Upper lobe of right lung (tissue), 1 donor: Measurements from ENCODE around the gene STK33. TPM values are rescaled to one million over a fixed set of nuclear protein-coding genes. Genes with fewer than 3 reads are reported as not detected.
A peak's percentile ranks its signal among the peaks of the same experiment; 100 is the strongest.

ENCODE experiments used
- ATAC-seq: fragments of 200-7000 bp; cut with Tn5 transposase; one replicate; pipeline ENCODE4 v1.9.1; 2020; ENCODE audit warnings: mild to moderate bottlenecking, moderate library complexity
- DNase-seq: peaks from one replicate; pipeline ENCODE4 v3.0.0-alpha.2; 2020
- H3K27ac ChIP-seq: fragments of 200-600 bp; one replicate; pipeline ENCODE4 v1.8.0; 2022
- H3K27me3 ChIP-seq: fragments of 200-600 bp; one replicate; pipeline ENCODE4 v1.8.0; 2022; ENCODE audit warnings: mild to moderate bottlenecking
- H3K36me3 ChIP-seq: fragments of 200-600 bp; one replicate; pipeline ENCODE4 v1.8.0; 2022
- H3K4me1 ChIP-seq: fragments of 200-600 bp; one replicate; pipeline ENCODE4 v1.8.0; 2022
- H3K4me3 ChIP-seq: fragments of 200-600 bp; one replicate; pipeline ENCODE4 v1.8.0; 2022; ENCODE audit warnings: mild to moderate bottlenecking
- H3K9me3 ChIP-seq: fragments of 200-600 bp; one replicate; pipeline ENCODE4 v1.8.0; 2022
- CTCF ChIP-seq: fragments of 200-600 bp; IDR thresholded peaks from one replicate; pipeline ENCODE4 v1.8.0; 2022; ENCODE audit warnings: antibody characterized with exemption
- intact Hi-C: fragments of 100-400 bp; cut with DNase I; formaldehyde crosslinking; loops from one replicate; pipeline ENCODE4 v1.11.0; 2022
- total RNA-seq: library from RNA; stranded (reverse); fragmentation: NEBNext Ultra II Directional; extraction: Animal tissue kit (Norgen Biotek cat#: 25700); gene quantifications from one replicate; pipeline ENCODE4 v1.2.1, GENCODE V29; 2021
- donor health status: DM: no; HTN: yes; CAD: no; lungs with severe emphysema.

Gene STK33
- total RNA-seq, 1 donor from 2014 or later = 9.4 TPM

- Histone ChIP-seq H3K9me3 (no peaks in the 10 kb centered on the region), H3K27ac (no peak overlapping the region), H3K4me1 (no peaks in the 10 kb centered on the region), H3K36me3 (no peaks in the 10 kb centered on the region), H3K27me3 (no peaks in the 10 kb centered on the region), H3K4me3 (no peak overlapping the region)
- ATAC-seq (no peak), DNase-seq (no peak)
- no peak for TF ChIP-seq CTCF
- intact Hi-C loops = no loop called here
Measured at GRCh38 chr11:8531312-8531711, 62.7 kb downstream of the STK33 start.

GRCh38 chr11:8527939-8528338, 66.1 kb downstream of the STK33 start:
- TF ChIP-seq CTCF = no peak
- DNase-seq = no peak
- Histone ChIP-seq H3K27me3 (no peaks in the 10 kb centered on the region), H3K4me3 (no peak overlapping the region), H3K36me3 (no peaks in the 10 kb centered on the region), H3K9me3 (no peaks in the 10 kb centered on the region), H3K4me1 (no peaks in the 10 kb centered on the region), H3K27ac (no peak overlapping the region)
- peak; percentile 58 for ATAC-seq
- intact Hi-C loops = no loop called here

DNA sequence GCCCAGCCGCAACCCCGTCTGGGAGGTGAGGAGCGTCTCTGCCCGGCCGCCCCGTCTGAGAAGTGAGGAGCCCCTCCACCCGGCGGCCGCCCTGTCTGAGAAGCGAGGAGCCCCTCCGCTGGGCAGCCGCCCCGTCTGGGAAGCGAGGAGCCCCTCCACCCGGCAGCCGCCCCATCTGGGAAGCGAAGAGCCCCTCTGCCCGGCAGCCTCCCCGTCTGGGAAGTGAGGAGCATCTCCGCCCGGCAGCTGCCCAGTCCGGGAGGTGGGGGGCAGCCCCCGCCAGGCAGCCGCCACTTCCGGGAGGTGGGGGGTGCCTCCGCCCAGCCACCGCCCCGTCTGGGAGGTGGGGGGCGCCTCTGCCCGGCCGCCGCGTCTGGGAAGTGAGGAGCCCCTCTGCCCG, 70.6 kb downstream of the STK33 start:
- Histone ChIP-seq H3K9me3 (no peaks in the 10 kb centered on the region), H3K4me3 (no peak overlapping the region), H3K27ac (no peak overlapping the region), H3K27me3 (no peaks in the 10 kb centered on the region), H3K4me1 (no peaks in the 10 kb centered on the region), H3K36me3 (no peaks in the 10 kb centered on the region)
- no peak for TF ChIP-seq CTCF
- intact Hi-C loops = no loop called here
- ATAC-seq (no peak), DNase-seq (no peak)

DNA sequence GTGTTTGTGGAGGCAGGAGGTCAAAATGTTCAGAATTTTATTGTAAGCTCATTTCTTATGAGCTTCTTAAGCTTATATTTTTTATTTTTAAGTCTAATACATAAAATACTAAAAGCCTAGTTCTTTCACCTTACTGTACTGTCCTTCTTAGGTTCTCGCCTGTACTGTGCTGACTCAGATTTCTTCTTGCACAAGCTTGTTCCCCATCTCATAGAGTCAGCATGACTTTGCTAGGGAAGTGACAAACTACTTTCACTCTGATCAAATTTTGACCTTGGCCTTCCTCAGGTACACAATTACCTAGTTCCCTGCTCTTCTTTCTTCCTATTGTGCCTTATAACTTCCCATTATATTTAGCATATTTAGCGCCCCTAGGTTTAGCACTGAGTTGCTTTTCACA, 81.5 kb downstream of the STK33 start:
- Histone ChIP-seq H3K27me3 (no peaks in the 10 kb centered on the region), H3K27ac (no peak overlapping the region), H3K36me3 (no peaks in the 10 kb centered on the region), H3K4me1 (no peaks in the 10 kb centered on the region), H3K4me3 (no peak overlapping the region), H3K9me3 (no peaks in the 10 kb centered on the region)
- DNase-seq (no peak), ATAC-seq (no peak)
- TF ChIP-seq CTCF = no peak
- intact Hi-C loops = no loop called here

- Histone ChIP-seq H3K27me3 (no peaks in the 10 kb centered on the region), H3K4me1 (no peaks in the 10 kb centered on the region), H3K27ac (no peak overlapping the region), H3K36me3 (no peaks in the 10 kb centered on the region), H3K4me3 (no peak overlapping the region), H3K9me3 (no peaks in the 10 kb centered on the region)
- no peak for DNase-seq
- intact Hi-C loops = no loop called here
- TF ChIP-seq CTCF = no peak
- ATAC-seq = peak; percentile 45
Measured at GRCh38 chr11:8503910-8504364, 90.1 kb downstream of the STK33 start.

DNA sequence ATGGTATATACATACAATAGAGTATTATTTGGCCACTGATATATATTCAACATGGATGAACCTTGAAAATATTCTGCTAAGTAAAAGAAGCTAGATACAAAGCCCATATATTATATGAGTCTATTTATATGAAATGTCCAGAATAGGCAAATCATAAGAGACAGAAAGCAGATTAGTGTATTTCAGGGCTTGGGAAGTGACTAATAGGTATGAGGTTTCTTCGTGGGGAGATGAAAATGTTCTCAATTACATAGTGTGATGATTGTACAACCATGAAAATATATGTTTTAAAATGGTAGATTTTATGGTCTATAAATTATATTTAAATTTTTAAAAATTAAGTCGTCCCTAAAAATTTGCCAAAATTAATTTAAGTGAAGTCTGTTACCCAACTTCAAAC, 92.2 kb downstream of the STK33 start:
- H3K9me3 ChIP-seq = peaks cover 7% of the 10 kb centered on the region

More for the DNA sequence above, 92.2 kb downstream of the STK33 start:
- H3K4me3 ChIP-seq = no peak overlapping the region
- ATAC-seq (no peak), DNase-seq (no peak)
- H3K36me3 ChIP-seq = no peaks in the 10 kb centered on the region
- no peaks in the 10 kb centered on the region for H3K27me3 ChIP-seq
- H3K4me1 ChIP-seq = no peaks in the 10 kb centered on the region
- no peak for TF ChIP-seq CTCF
- intact Hi-C loops = no loop called here
- no peak overlapping the region for H3K27ac ChIP-seq
